ENCODE results near the gene PRDM16.

The PRDM16 gene

GRCh38 chr1:3350506-3351261 is 281.7 kb downstream of the PRDM16 start:
- no peak for DNase-seq

GRCh38 chr1:3351449-3352298 is 282.7 kb downstream of the PRDM16 start:
- DNase-seq = no peak

GRCh38 chr1:3352299-3352951 is 283.4 kb downstream of the PRDM16 start:
- no peak for DNase-seq

- DNase-seq = no peak
These were observed 283.9 kb downstream of the PRDM16 start for GRCh38 chr1:3352952-3353331.

GRCh38 chr1:3353876-3354275 is 284.9 kb downstream of the PRDM16 start:
- DNase-seq = no peak

GRCh38 chr1:3355089-3355488 is 286.1 kb downstream of the PRDM16 start:
- DNase-seq = no peak

- no peak for DNase-seq
These were observed 287.2 kb downstream of the PRDM16 start for GRCh38 chr1:3355894-3356826.

- no peak for DNase-seq
These were observed 287.9 kb downstream of the PRDM16 start for GRCh38 chr1:3356827-3357460.

- no peak for DNase-seq
These were observed 288.7 kb downstream of the PRDM16 start for GRCh38 chr1:3357526-3358297.

- no peak for DNase-seq
These were observed 290.3 kb downstream of the PRDM16 start for GRCh38 chr1:3359351-3359750.

GRCh38 chr1:3359756-3360440 is 290.9 kb downstream of the PRDM16 start:
- DNase-seq = no peak

GRCh38 chr1:3360646-3361257 is 291.7 kb downstream of the PRDM16 start:
- DNase-seq = no peak

GRCh38 chr1:3363023-3363422 is 294.0 kb downstream of the PRDM16 start:
- no peak for DNase-seq

- no peak for DNase-seq
These were observed 294.8 kb downstream of the PRDM16 start for GRCh38 chr1:3363756-3364155.

GRCh38 chr1:3364551-3364950 is 295.5 kb downstream of the PRDM16 start:
- no peak for DNase-seq

- no peak for DNase-seq
These were observed 296.0 kb downstream of the PRDM16 start for GRCh38 chr1:3364983-3365382.

- DNase-seq = no peak
These were observed 296.6 kb downstream of the PRDM16 start for GRCh38 chr1:3365523-3366125.

GRCh38 chr1:3366126-3367051 is 297.4 kb downstream of the PRDM16 start:
- no peak for DNase-seq

- no peak for DNase-seq
These were observed 298.4 kb downstream of the PRDM16 start for GRCh38 chr1:3367376-3367775.

Measured in NK-92 treated with Interleukin-12 subunit alpha and Interleukin-12 subunit beta, amount 100 ng/mL, for 24 hours (cell line).